DMS53 (cell line): Measurements from ENCODE around the gene OR1S2.
"Not testable (repeated sequence)": the region's sequence is repeated elsewhere in the genome, so short reads cannot be mapped to it uniquely, and the experiment has no call there.

Source experiments
- DNase-seq: peaks from one replicate; lab custom pipeline; 2025; lab: John Stamatoyannopoulos, UW

Gene OR1S2, protein sequence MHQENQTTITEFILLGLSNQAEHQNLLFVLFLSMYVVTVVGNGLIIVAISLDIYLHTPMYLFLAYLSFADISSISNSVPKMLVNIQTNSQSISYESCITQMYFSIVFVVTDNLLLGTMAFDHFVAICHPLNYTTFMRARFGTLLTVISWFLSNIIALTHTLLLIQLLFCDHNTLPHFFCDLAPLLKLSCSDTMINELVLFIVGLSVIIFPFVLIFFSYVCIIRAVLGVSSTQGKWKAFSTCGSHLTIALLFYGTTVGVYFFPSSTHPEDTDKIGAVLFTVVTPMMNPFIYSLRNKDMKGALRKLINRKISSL

GRCh38 chr11:58204042-58204441 lies at the start of gene OR1S2:
Gene OR1S2, minus strand, starts transcription at chr11:58204142. Its CDS starts 0 bp downstream, at chr11:58204142.
- DNase-seq: no peak

- no peak for DNase-seq
Observed at GRCh38 chr11:58243954-58244353, 40.0 kb upstream of the OR1S2 start.

GRCh38 chr11:58227956-58228615 lies 24.1 kb upstream of the OR1S2 start:
- no peak for DNase-seq

DNA sequence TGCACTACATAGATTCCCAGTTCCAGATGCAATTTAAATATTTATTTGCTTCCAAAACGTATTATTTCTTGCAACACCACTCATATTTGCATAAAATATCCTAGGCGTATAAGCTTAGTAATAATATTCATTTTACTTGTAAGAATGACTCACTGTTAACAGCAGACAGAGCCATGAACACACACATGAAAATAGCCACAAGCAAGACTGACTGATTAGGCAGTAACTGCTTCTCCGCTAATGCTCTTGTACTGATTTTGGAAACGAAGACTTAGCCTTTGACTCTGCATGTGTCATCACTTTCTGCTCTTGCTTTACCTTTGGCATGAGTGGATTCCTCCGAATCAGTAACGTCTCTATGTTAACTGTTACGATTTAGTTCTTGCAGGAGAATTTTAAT lies 18.8 kb upstream of the OR1S2 start:
- no peak for DNase-seq

GRCh38 chr11:58216476-58216875 lies 12.5 kb upstream of the OR1S2 start:
- DNase-seq: no peak

DNA sequence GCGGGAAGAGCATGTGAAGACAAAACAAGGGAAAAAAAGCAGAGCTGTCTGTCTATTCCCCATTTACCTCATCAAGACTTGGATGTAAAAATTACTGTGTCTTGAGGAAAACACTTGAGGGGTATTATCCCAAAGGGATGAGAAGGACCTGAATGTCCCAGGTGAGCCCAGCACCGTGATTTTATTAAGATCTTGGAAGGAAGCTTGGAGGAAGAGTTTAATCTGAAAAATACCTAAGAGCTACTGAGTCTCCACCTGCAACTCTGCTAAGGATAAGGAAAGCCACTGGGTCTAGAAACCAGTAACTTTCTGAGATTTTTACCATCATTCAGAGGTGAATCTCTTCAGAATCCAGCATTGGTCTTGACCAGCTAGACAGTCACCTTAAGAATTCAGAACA lies 8.5 kb upstream of the OR1S2 start, which contains the start of gene OR1S1:
Gene OR1S1 (plus strand): TSS at position 301 of the 400 bp plus-strand sequence.
- DNase-seq: not testable (repeated sequence)

GRCh38 chr11:58199271-58199670 lies 4.7 kb downstream of the OR1S2 start:
- DNase-seq: peak; percentile 2

DNA sequence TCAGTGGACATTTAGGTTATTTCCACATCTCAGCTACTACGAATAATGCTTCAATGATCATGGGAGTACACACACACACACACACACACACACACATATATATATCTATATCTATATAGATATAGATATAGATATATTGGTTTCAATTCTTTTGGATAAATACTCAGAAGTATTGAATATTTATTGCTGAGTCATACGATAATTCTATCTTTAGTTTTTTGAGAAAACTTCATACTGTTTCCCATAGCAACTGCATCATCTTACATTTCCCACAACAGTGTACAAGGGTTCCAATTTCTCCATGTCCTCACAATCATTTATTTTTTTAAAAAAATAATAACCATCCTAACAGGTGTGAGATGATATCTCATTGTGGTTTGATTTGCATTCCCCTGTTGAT lies 8.0 kb downstream of the OR1S2 start:
- DNase-seq: no peak

- no peak for DNase-seq
Observed at GRCh38 chr11:58193391-58193790, 10.6 kb downstream of the OR1S2 start.

DNA sequence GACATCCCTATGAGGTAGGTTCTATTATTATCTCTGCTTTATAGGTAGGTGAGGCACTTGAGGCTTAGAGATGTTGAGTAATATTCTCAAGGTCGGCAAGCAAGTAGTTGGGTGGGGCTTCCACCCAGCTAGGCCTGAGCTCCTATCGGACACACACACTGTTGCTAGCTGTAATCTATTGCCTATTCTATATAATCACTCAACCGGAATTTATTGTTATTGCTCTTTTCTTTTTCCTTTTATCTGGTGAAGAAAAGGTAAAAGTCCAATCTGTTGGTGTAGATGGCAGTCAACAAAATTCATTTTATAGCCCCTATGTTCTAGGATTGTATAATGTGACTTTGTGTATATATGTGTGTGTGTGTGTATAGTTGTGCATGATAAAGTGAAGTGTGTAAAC lies 11.7 kb downstream of the OR1S2 start:
- DNase-seq: peak; percentile 0

GRCh38 chr11:58188770-58189169 lies 15.2 kb downstream of the OR1S2 start, which contains the start of gene OR9Q2:
Gene OR9Q2, plus strand, starts transcription at chr11:58189070. Its CDS starts 1,421 bp downstream, at chr11:58190491.
- DNase-seq: no peak

GRCh38 chr11:58186938-58187337 lies 17.0 kb downstream of the OR1S2 start:
- no peak for DNase-seq

DNA sequence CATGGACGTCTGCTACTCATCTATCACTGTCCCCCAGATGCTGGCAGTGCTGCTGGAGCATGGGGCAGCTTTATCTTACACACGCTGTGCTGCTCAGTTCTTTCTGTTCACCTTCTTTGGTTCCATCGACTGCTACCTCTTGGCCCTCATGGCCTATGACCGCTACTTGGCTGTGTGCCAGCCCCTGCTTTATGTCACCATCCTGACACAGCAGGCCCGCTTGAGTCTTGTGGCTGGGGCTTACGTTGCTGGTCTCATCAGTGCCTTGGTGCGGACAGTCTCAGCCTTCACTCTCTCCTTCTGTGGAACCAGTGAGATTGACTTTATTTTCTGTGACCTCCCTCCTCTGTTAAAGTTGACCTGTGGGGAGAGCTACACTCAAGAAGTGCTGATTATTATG lies 24.3 kb downstream of the OR1S2 start:
- no peak for DNase-seq

DNA sequence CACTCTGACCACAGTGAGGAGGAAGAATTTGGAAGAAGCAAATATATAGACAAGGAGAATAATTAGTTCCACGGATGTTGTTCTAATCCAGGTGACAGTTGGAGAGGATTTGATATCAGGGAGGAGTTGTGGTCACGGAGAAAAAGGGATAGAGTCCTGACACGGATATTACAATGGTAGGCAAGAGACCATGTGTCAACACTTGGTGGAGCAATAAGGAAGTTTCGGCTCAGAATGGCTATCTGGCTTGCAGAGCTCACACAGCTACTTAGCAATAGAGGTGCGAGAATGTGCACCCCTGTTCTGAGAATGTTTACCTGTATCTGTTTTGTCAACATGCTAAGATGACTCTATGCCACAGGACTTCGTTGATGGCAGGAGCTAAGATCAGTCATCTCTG lies 25.5 kb downstream of the OR1S2 start:
- no peak for DNase-seq

DNA sequence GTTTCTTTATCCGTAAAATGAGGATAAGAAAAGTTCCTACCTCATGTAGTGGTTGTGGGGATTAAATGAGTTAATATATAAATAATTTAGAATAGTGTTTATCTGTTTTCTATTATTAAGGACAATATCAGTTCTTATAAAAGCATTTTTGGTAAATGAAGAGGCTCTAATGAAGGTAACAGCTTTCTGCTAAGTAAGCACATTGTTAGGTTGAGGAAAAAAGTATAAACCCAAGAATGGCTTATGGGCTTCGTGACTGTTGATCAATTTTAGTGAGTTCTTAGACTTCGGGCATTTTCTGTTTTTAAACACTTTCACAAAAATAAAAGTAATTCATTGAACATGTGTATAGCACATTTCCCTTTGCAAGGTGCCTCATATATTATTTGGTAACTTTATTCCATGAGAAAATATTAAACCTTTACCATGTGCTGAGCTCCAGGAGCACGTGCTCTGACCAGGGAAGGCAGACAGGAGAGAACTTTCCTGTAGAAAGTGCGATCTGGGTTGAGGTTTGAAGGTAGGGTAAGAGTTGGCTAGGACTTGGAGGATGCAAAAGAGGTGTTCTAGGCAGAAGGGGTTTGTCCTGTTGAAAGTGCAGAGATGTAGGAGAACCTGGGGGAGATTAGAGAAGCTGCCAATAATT lies 26.4 kb downstream of the OR1S2 start:
- DNase-seq: no peak

DNA sequence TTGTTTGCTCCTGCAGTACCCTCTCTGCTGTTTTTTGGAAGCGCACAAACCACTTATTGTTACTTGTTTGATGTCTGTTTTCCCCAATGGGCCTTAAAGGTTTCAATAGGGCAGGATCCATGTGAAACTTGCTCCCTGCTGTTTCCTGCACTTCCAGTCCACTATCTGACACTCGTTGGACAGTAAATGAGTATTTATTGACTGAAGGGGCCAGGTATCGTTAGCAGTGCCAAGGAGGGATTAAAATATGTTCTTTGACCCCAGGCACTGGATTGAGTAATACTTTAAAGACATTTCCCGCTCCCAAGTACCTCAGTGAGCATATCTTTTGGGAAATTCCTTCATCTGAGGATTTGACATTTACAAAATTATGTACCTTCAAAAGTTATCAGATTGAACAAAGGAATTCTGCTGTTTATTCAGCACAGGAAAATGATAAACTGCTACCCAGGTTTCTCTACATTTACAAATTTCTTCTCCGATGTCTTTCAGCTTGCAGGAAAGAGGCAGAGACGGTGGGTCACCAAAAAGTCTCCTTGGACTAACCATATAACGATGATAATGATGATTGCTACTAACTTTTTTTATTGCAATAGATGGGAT lies 38.3 kb downstream of the OR1S2 start:
- DNase-seq: no peak

DNA sequence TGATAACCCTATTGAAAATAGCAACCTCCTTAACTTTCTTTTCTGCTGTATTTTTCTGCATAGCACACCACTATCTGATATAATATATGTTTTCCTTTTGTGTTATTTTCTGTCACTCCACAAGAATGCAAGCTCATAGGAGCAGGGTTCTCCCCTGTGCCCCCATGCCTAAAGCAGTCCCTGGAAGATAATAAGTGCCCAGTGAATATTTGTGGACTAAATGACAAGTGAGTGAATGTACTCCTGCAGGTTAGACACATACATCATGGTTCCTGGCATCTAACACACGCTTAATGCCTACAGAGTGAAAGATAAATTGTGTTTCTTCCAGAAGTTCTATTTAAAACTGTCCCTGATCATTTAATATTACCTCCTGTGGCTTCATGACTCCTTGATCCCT lies 39.0 kb downstream of the OR1S2 start:
- no peak for DNase-seq

DNA sequence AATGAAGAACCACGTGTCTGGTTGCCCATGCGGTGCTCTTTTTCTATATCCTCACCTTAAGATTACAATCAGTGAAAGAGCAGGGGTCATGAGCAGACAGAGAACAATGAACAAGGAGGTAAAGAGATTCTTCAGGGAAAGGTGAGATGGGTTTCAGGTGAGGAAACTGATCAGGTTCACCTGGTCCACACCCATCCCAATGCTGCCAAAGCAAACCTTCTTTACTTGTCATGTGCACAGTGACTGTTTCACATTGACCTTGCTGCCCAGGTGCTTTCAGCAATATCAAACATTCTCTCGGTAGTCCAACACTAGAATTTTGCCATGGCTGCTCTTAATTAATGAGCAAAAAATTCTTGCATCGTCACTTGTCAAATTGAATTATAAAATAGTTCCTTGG lies 39.6 kb downstream of the OR1S2 start:
- DNase-seq: no peak
